HL-60 (cell line): ENCODE measurements around the gene AEBP2.

Experiments
- DNase-seq, 2 experiments: peaks; one replicate each; pipeline ENCODE4 v3.0.0-alpha.2; 2010 to 2020; ENCODE audit warnings: low read depth in 1 of 2, low spot score in 1 of 2
- H3K27ac ChIP-seq: fragments of 250-450 bp; sonication (Bioruptor Pico); replicated peaks from 2 replicates; pipeline ENCODE4 v1.5.1; 2020; ENCODE audit warnings: mild to moderate bottlenecking, moderate library complexity
- H3K27me3 ChIP-seq: fragments of 250-450 bp; sonication (Bioruptor Pico); 2 replicates; pipeline ENCODE4 v1.5.1; 2021; ENCODE audit warnings: mild to moderate bottlenecking, moderate library complexity; ENCODE audit not compliant: insufficient read depth, poor library complexity, severe bottlenecking
- H3K4me3 ChIP-seq: replicated peaks from 2 replicates; pipeline ENCODE4 v1.5.1; 2011; ENCODE audit warnings: mild to moderate bottlenecking, control low read depth, low read length; ENCODE audit not compliant: insufficient read depth
- GABPA ChIP-seq: IDR thresholded peaks from 2 replicates; pipeline ENCODE4 v1.6.1; 2012; ENCODE audit warnings: low read depth
- POLR2AphosphoS5 ChIP-seq: IDR thresholded peaks from 2 replicates; pipeline ENCODE4 v1.6.1; 2012; ENCODE audit warnings: low read depth
- REST ChIP-seq: IDR thresholded peaks from 2 replicates; pipeline ENCODE4 v1.6.1; 2012; ENCODE audit warnings: low read depth; ENCODE audit not compliant: insufficient replicate concordance
- SPI1 ChIP-seq: IDR thresholded peaks from 2 replicates; pipeline ENCODE4 v1.6.1; 2012; ENCODE audit warnings: low read depth, mild to moderate bottlenecking, borderline replicate concordance
- TF ChIP-seq, protein P1 (sequence below): IDR thresholded peaks from one replicate; pipeline ENCODE4 v1.5.1; 2011; ENCODE audit warnings: low read length, control low read depth, inconsistent platforms; ENCODE audit not compliant: insufficient read depth

Gene AEBP2

DNA sequence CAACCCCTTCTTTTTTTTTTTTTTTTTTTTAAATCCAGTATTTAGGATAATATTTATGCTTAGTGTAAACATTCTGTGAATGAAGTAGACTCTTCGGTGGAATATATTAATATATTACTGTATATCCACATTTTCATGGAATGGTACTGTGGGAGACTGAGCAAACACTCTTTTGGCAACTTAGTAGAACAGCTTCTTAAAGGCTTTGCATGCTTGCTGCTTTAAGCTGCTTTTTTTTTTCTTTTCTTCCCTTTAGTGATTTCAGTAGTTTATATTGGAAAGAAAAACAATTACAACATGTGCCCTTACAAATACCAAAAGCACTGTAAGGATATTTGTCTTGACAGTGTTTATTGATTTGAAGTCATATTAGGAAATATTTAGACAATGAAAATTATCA, 78.9 kb downstream of the AEBP2 start:
- no peak overlapping the region for H3K27ac ChIP-seq
- H3K27me3 ChIP-seq: no peaks in the 10 kb centered on the region
- no peak for DNase-seq
- H3K4me3 ChIP-seq: no peak overlapping the region
- TF ChIP-seq REST (no peak), SPI1 (no peak), GABPA (no peak), POLR2AphosphoS5 (no peak)
- TF ChIP-seq, protein P1, sequence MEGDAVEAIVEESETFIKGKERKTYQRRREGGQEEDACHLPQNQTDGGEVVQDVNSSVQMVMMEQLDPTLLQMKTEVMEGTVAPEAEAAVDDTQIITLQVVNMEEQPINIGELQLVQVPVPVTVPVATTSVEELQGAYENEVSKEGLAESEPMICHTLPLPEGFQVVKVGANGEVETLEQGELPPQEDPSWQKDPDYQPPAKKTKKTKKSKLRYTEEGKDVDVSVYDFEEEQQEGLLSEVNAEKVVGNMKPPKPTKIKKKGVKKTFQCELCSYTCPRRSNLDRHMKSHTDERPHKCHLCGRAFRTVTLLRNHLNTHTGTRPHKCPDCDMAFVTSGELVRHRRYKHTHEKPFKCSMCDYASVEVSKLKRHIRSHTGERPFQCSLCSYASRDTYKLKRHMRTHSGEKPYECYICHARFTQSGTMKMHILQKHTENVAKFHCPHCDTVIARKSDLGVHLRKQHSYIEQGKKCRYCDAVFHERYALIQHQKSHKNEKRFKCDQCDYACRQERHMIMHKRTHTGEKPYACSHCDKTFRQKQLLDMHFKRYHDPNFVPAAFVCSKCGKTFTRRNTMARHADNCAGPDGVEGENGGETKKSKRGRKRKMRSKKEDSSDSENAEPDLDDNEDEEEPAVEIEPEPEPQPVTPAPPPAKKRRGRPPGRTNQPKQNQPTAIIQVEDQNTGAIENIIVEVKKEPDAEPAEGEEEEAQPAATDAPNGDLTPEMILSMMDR: no peak

DNA sequence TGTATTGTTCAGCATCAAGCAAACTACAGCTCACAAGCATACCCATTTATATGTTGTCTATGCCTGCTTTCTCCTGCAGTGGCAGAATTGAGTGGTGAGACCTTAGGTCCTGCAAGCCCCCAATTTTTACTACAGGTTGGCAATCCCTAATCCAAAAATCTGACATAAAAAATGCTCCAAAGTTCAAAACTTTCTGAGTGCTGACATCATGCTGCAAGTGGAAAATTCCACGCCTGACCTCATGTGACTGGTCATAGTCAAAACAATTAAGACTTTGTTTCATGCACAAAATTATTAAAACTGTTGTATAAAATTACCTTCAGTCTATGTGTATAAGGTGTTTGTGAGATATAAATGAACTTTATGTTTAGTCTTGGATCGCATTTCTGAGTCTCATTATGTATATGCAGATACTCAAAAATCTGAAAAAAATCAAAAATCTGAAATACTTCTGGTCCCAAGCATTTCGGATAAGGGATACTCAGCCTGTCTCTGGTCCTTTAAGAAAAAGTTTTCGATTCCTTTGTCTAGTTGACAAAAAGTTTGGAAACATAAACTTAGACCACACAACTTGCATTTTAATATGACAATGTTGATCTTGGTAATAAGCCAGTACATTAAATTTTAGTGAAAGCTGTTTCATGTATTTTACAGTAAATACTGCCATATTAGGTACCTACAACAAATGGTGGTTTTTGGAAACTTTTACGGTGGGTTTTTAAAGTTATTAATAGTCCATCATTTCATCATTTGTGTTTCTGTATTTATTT, 81.5 kb downstream of the AEBP2 start:
- no peak overlapping the region for H3K4me3 ChIP-seq
- H3K27me3 ChIP-seq: no peaks in the 10 kb centered on the region
- no peak overlapping the region for H3K27ac ChIP-seq
- TF ChIP-seq REST (no peak), POLR2AphosphoS5 (no peak), SPI1 (no peak), GABPA (no peak)
- TF ChIP-seq, protein P1: no peak
- no peak for DNase-seq

- Histone ChIP-seq H3K27ac (no peak overlapping the region), H3K4me3 (no peak overlapping the region), H3K27me3 (no peaks in the 10 kb centered on the region)
- TF ChIP-seq REST: no peak
- TF ChIP-seq POLR2AphosphoS5: no peak
- TF ChIP-seq, protein P1: no peak
- no peak for TF ChIP-seq GABPA
- TF ChIP-seq SPI1: no peak
- no peak for DNase-seq
Measured at GRCh38 chr12:19525274-19525673, 86.0 kb downstream of the AEBP2 start.
